Posterior cingulate gyrus (tissue), 11 donors: ENCODE measurements around the gene TTLL11.
A peak's percentile ranks its signal among the peaks of the same experiment; 100 is the strongest.

Experiments
- DNase-seq, 10 donors: peaks; one replicate each; pipeline versions ENCODE4 v3.0.0 to v3.0.0-alpha.2; 2020 to 2021; ENCODE audit warnings: mixed read lengths in 3 of 10
- intact Hi-C: fragments of 100-400 bp; cut with DNase I; formaldehyde crosslinking; loops from one replicate; pipeline ENCODE4 v1.15.1; 2023

TTLL11 gene

GRCh38 chr9:121925935-121926334 lies 167.2 kb downstream of the TTLL11 start:
- no peak for DNase-seq

DNA sequence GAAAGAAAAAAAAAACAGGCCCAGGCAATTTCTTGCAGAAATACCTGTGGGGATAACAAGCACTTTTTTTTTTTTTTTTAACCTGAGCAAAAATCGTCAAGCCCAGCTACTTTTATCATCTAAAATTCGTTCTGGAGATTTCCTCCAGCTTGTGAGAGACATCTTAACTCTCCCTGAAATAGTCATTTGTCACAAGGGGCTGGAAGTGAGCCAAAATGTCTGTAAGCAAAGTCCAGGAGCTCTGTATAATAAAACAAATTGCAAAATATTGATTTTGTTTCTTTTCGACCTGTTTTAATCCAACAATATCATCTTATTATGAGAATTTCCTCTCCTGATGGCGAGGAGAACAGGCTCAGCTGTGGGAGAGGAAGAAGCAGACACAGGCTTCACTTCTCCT lies 168.4 kb downstream of the TTLL11 start:
- DNase-seq = no peak
- intact Hi-C loops = no loop called here

More at GRCh38 chr9:121925935-121926334, 167.2 kb downstream of the TTLL11 start:
- intact Hi-C loops = no loop called here

DNA sequence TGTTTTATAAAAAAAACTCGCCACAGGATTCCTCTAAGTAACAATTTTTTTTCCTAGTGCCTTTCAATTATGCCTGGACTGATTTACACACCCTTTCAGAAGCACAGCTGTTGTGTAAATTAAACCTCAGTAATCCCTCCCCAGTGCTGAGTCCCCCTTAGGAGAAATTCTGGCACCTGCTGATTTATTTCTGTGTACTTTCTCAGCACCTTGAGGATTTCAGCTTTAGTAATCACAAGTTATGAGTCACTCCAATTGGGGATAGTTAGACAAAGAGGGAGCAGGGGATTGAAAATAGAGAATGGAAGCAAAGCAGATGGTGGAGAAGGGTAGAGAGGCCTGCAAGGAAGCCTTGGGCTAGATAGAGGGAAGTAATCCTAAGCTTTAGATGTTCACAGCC lies 171.7 kb downstream of the TTLL11 start:
- intact Hi-C loops = no loop called here
- DNase-seq = no peak

- no peak for DNase-seq
- intact Hi-C loops = no loop called here
Observed at GRCh38 chr9:121917375-121918335, 175.5 kb downstream of the TTLL11 start.

DNA sequence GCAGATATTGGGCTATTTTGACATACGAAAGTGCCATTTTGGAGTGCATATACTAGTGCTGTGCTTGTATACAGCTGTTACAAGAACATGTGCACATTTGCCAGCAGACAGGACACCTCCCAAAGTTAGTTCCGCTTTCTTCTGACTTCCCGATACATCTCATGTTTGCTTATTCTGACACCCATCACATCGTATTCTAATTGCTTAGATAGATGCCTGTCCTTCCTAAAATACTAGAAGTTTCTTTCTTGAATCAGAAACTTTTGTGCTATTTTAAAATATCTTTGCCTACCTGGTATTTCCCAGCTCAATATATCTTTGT lies 177.8 kb downstream of the TTLL11 start:
- intact Hi-C loops = no loop called here
- DNase-seq = no peak

DNA sequence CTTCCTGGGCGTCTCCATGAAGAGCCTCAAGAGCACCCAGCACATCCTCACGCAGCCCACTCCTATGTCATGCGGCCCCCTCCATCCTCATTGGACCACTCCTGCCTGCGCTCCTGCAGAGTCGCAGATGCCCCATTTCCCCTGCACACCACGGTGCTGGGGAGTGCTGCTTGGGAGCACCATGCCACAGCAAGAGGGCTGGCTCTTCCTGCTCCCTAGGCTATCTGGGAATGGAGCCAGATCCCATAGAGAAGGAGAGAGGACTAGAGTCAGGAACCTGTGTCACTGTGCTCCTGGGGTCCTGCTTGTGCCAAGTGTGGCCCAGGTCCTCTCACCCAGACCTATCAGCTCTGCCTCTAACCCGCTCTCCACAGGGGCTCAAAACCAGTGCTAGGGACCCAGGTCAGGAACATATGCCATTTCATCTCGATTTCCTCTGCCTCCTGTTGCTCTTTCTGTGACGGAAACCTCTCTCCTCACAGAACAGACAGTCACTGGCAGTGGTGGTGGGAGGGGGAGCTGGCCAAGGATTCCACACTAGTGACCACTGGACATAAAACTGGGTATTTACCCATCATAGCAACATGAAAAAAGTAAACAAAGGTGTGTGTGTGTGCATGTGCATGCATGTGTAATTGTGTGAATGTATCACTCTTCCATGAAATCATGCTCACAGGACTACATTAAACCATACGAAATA lies 178.4 kb downstream of the TTLL11 start:
- no peak for DNase-seq
- intact Hi-C loops = no loop called here

DNA sequence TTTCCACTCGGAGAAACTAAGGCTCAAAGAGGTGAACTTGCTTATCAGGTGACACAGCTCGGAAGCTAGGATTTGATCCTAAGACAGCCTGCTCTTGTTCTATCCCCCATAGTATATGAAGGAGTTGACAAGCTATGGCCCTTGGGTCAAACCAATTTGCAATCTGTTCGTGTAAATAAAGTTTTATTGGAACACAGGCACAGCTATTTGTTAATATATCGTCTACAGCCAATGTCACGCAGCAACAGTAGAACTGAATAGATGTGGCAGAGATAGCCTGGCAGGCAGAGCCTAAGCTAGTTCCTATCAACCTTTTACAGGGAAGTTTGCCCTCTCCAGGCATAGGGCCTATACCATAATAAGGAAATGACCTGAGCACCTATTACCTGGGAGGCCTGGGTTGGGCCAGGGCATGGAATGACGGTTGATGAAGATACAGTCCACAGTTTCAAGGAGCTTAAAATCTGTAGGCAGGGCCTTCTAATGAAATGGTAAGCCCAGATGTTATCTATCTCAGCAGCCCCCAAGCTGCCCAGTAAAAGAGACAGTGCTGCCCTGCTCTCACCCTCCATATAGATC lies 179.0 kb downstream of the TTLL11 start:
- intact Hi-C loops = no loop called here
- DNase-seq = no peak

GRCh38 chr9:121912812-121913627 lies 180.1 kb downstream of the TTLL11 start:
- intact Hi-C loops = no loop called here
- DNase-seq = no peak

DNA sequence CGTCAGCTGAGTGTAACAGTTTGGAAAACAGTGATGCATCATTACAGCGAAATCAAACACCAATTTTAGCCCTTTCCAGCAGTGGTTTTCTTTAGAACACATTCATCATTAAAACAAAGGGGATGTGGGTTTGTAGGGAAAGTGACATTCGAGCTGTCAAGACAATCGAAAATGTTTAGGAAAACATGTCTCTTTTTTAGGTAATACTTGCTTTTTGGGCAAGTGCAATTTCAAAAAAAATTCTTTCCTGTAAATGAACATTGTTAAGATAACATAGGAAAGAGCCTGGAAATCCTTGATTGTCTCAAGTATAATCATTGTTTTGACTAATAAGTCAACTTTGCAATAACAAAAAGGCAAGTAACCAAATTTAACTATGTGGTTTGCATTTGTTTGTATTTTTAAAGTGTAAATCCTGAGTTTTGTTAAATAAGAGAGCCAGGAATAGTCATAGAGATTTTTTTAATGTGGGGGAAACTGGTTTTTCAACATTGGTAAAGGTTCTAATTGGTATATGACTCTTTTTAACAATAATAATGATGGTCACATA lies 182.5 kb downstream of the TTLL11 start:
- no peak for DNase-seq
- intact Hi-C loops = no loop called here

- no peak for DNase-seq
- intact Hi-C loops = loop anchor here (10.0 kb wide), 1 partner anchor 74 kb away; no protein-coding TSS in a partner anchor
Observed at GRCh38 chr9:121909111-121909510, 184.0 kb downstream of the TTLL11 start.

DNA sequence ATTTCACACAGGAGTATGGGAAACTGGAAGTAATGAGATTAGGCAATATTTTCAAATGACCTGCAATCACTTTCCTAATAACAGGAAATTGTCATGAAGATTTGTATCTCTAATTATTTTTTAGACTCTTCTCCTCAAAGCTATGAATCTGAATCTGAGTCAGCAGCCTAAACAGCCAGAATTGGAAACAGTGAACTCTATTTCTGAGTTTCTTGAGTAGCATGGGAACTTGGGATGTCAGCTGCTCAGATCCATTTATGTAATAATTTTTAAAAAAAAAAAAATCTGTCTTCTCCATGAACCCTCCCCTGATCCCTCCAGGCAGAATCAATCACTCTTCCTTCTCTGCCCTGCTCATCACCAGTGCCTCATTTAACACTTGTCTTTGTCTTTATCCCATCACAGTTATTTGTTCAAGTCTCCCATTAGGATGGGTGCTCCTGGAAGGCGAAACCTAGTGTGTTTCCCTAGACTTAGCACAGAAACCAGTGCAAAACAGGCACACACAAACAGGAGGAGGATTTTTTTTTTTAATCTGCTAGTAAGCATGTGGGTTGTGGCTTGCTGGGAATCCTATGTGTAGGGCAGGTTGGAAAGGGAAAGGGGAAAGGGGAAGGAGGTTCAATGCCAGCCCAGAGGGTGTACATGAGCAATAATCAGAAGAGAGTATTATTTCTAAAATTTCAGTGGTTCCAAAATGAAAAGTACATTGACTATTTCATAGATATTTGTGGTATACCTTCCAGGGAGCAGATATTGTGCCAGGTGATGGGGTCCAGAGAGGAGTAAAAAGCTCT lies 186.8 kb downstream of the TTLL11 start:
- intact Hi-C loops = loop anchor here (10.0 kb wide), 1 partner anchor 71 kb away; no protein-coding TSS in a partner anchor
- no peak for DNase-seq

GRCh38 chr9:121902461-121903135 lies 190.5 kb downstream of the TTLL11 start:
- no peak for DNase-seq
- intact Hi-C loops = loop anchor here (10.0 kb wide), 1 partner anchor 68 kb away; no protein-coding TSS in a partner anchor

GRCh38 chr9:121901616-121902015 lies 191.5 kb downstream of the TTLL11 start:
- intact Hi-C loops = loop anchor here (10.0 kb wide), 1 partner anchor 67 kb away; no protein-coding TSS in a partner anchor
- DNase-seq = no peak

DNA sequence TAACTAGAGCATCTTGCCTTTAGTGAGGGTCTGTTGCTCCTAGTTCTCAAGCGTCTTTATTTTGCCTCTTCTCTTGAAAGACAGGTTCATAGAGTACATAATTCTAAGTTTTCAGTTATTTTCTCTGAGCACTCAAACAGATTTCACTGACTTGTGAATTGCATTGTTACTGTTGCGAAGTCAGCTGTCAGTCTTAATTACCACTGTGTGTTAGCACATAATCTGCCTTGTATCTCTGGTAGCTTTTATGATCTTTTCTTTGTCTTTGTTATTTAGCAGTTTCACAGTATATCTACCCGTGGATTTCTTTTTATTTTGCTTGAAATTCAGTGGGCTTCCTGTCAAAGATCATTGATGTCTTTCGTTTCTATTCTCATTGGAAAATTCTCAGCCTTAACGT lies 192.9 kb downstream of the TTLL11 start:
- intact Hi-C loops = loop anchor here (10.0 kb wide), 1 partner anchor 65 kb away; no protein-coding TSS in a partner anchor
- no peak for DNase-seq

- DNase-seq = no peak
- intact Hi-C loops = no loop called here
Observed at GRCh38 chr9:121898856-121899255, 194.3 kb downstream of the TTLL11 start.

- intact Hi-C loops = no loop called here
Observed at GRCh38 chr9:121897140-121897539, 196.0 kb downstream of the TTLL11 start.

GRCh38 chr9:121896545-121896943 lies 196.6 kb downstream of the TTLL11 start:
- intact Hi-C loops = no loop called here

More at GRCh38 chr9:121897140-121897539, 196.0 kb downstream of the TTLL11 start:
- DNase-seq = no peak

GRCh38 chr9:121895818-121896544 lies 197.1 kb downstream of the TTLL11 start:
- intact Hi-C loops = no loop called here
- peak in 3 of 10 donors; percentile 45 to 58 (median 57) for DNase-seq

More at GRCh38 chr9:121896545-121896943, 196.6 kb downstream of the TTLL11 start:
- peak in 3 of 10 donors; percentile 40 to 88 (median 78) for DNase-seq
